Rectal smooth muscle tissue (tissue), 1 donor: Measurements from ENCODE around the gene ATG5.

Experiments used
- H3K27ac ChIP-seq: one replicate; pipeline ENCODE4 v1.7.0; 2013; ENCODE audit warnings: low read depth, low read length, inconsistent platforms
- H3K27me3 ChIP-seq: one replicate; pipeline ENCODE4 v1.7.0; 2013; ENCODE audit warnings: low read length; ENCODE audit not compliant: control insufficient read depth, insufficient read depth
- H3K36me3 ChIP-seq: one replicate; pipeline ENCODE4 v1.7.0; 2013; ENCODE audit warnings: low read length; ENCODE audit not compliant: control insufficient read depth, insufficient read depth
- H3K4me1 ChIP-seq: one replicate; pipeline ENCODE4 v1.7.0; 2013; ENCODE audit warnings: low read length; ENCODE audit not compliant: control insufficient read depth, insufficient read depth
- H3K4me3 ChIP-seq: one replicate; pipeline ENCODE4 v1.7.0; 2013; ENCODE audit warnings: low read length
- H3K9ac ChIP-seq: one replicate; pipeline ENCODE4 v1.7.0; 2013; ENCODE audit warnings: low read length

The ATG5 gene

DNA sequence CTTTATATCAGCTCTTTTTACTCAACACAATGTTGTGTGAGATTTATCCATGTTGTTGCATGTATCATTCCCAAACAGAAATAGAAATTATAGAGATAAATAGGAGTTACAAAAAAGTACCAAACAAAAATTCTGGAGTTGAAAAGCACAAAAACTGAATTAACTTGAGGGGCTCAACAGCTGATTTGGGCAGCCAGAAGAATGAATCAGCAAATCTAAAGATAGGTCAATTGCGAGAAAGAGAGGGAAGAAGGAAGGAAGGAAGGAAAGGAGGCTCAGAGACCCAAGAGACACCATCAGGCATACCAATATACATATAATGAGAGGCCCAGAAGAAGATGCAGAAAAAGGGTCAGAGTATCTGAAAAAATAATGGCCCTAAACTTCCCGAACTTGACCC is 98.9 kb downstream of the ATG5 start:
- no peak overlapping the region for H3K4me3 ChIP-seq
- H3K4me1 ChIP-seq = no peaks in the 10 kb centered on the region
- no peak overlapping the region for H3K27ac ChIP-seq
- no peaks in the 10 kb centered on the region for H3K36me3 ChIP-seq
- no peak overlapping the region for H3K9ac ChIP-seq
- H3K27me3 ChIP-seq = no peaks in the 10 kb centered on the region

DNA sequence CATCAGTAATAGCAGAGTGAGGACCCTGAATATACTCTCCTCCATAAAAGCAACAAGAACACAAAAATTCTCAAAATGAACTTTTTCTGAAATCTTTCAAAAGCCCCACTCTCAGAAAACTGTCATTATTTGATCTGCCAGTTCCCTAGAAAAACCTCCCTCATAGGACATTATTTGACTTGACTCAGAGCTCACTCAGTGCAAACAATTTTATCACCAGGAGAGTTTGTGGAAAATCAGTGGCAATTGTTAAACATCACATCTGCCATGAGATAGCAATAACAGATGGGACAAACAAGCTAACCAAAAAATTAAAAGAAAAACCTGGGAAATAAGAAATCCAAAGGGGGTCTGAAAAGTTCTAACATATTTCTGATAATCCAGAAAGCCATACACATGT is 100.0 kb downstream of the ATG5 start:
- Histone ChIP-seq H3K36me3 (no peaks in the 10 kb centered on the region), H3K9ac (no peak overlapping the region), H3K27me3 (no peaks in the 10 kb centered on the region), H3K27ac (no peak overlapping the region), H3K4me1 (no peaks in the 10 kb centered on the region), H3K4me3 (no peak overlapping the region)

DNA sequence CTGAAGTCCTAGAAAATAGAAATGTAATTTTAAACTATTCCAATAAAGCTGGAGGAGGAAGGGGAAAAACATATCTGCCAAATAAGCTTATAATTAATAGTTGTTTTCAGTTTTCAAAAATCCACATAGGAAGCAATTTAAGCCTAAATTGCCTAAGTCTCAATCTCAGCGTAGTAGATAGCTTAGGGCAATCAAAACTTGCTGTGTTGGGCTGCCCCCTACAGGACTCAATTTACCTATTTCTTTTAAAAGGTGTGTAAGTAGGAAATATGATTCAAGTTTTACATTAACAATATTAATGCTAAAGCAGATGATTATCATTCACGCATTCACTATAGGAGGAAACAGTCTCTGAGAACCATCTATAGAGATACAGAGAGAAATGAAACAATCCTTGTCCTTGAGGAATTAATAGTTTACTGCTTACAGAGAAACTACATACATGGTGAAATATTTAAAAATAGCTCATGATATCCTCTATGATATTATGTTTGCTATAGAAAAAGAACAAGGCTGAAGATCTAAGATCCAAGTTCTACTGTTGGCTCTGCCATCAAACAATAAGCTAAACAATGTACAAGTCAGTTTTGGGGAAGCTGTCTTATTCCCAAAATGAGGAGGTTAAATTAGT is 102.1 kb downstream of the ATG5 start:
- Histone ChIP-seq H3K4me3 (no peak overlapping the region), H3K4me1 (no peaks in the 10 kb centered on the region), H3K27ac (no peak overlapping the region), H3K27me3 (no peaks in the 10 kb centered on the region), H3K9ac (no peak overlapping the region), H3K36me3 (no peaks in the 10 kb centered on the region)

DNA sequence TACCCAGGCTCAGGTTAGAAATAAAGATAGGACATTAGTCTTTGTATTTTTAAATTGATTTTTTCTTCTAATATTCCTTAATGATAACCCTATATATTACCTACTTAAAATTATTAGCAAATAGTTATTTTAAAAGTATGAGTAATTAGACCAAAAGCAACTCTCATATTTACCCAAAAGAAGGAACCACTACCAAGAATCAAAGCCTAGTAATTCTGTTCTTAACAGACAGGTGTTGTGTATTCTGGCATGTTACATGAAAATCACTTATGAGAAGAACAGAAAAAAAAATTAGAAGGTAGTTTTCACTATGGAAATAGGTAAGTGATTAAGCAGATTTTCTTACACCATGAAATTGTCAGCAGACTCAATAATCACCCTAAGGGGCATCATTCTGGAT is 105.1 kb downstream of the ATG5 start:
- Histone ChIP-seq H3K4me3 (no peak overlapping the region), H3K36me3 (no peaks in the 10 kb centered on the region), H3K4me1 (no peaks in the 10 kb centered on the region), H3K9ac (no peak overlapping the region), H3K27ac (no peak overlapping the region), H3K27me3 (no peaks in the 10 kb centered on the region)

DNA sequence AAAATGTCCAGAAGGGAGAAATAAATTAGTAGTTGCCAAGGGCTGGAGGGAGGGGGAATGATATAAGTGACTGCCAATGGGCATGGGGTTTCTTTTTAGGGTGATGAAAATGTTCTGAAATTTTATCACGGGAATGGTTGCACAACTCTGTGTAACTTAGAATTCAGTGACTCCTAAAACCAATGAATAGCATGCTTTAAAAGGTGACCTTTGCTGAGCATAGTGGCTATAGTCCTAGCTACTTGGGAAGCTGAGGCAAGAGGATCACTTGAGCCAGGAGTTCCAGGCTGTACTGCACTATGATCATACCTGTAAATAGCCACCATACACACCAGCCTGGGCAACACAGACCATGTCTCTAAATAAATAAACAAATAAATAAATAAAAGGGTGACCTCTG is 109.0 kb downstream of the ATG5 start:
- Histone ChIP-seq H3K27me3 (no peaks in the 10 kb centered on the region), H3K27ac (no peak overlapping the region), H3K9ac (no peak overlapping the region), H3K36me3 (no peaks in the 10 kb centered on the region), H3K4me1 (no peaks in the 10 kb centered on the region), H3K4me3 (no peak overlapping the region)

DNA sequence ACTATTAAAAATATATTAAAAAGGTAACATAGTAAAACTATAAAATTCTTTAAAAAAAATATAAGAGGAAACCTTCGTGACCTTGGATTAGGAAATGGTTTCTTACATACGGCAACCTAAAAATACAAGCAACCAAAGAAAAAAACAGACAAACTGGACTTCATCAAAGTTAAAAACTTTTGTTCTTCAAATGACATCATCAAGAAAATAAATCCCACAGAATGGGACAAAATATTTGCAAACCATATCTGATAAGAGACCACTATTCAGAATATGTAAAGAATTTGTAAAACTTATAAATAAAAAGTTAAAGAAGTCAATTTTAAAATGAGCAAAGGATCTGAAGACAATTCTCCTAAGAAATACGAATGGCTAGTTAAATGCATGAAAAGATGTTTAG is 110.0 kb downstream of the ATG5 start:
- Histone ChIP-seq H3K36me3 (no peaks in the 10 kb centered on the region), H3K4me3 (no peak overlapping the region), H3K27ac (no peak overlapping the region), H3K4me1 (no peaks in the 10 kb centered on the region), H3K27me3 (no peaks in the 10 kb centered on the region), H3K9ac (no peak overlapping the region)

DNA sequence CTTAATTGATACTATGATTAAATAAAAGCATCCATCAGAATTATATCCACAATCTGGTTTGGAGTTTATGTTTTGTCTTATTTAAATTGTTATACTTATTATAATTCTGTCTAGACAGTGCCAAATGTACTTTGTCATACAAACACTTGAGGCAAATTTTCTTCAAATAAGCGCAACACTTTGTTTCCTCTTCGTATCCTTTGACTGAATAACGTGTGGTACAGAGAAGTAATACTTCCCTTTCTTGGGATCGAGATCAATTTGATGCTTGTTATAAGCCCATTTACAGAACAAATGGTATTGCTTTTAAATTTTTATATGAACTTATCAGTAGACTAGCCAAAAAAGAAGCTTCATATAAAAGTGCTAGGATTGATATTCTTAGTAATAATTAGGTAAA is 111.0 kb downstream of the ATG5 start:
- Histone ChIP-seq H3K27me3 (no peaks in the 10 kb centered on the region), H3K27ac (no peak overlapping the region), H3K4me3 (no peak overlapping the region), H3K4me1 (no peaks in the 10 kb centered on the region), H3K9ac (no peak overlapping the region), H3K36me3 (no peaks in the 10 kb centered on the region)

DNA sequence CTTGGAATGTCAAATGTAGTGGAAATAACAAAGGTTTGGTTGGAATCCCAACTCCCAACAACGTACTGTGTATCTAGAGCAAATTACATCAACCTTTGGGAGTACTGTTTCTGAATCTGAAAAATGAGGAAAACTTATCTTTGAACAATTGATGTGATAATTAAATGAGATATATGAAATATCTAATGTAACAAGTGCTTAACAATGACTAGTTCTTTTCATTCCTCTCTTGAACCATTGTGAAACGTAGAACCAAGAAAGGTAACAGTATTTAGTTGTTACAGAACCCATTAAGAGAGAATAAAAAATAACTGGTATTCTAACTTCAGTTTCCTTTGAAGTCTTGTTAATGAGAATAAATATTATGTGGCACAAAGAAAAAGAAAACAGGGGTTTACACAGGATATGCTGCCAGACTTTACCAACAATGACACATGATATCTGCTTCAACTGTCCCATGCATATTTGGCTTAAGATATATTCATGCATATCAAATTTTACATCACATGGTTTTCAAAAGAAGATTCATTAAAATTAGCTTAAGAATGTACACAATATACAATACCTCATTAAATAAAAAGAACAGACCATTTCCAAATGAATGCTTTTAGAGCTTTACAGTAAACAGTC is 111.8 kb downstream of the ATG5 start:
- Histone ChIP-seq H3K36me3 (no peaks in the 10 kb centered on the region), H3K4me1 (no peaks in the 10 kb centered on the region)

DNA sequence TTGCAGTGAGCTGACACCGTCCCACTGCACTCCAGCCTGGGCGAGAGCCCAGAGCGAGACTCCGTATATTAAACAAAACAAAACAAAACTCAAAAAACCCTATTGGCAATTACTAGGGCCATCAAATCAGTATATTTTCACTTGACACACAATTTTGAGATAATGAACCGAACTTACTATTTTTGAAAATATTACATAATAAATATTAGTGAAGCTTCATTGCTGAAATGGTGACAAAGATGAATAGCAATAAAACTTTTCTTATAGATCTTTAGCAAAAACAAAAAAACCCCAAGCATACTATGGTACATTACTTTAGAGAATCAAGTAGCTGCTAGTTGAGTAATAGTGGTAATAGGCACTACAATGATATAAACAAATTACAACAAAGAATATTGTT is 113.0 kb downstream of the ATG5 start:
- Histone ChIP-seq H3K9ac (no peak overlapping the region), H3K27ac (no peak overlapping the region), H3K4me3 (no peak overlapping the region), H3K36me3 (no peaks in the 10 kb centered on the region), H3K4me1 (no peaks in the 10 kb centered on the region), H3K27me3 (no peaks in the 10 kb centered on the region)

More for the DNA sequence above, 111.8 kb downstream of the ATG5 start:
- no peak overlapping the region for H3K9ac ChIP-seq
- H3K4me3 ChIP-seq = no peak overlapping the region
- H3K27ac ChIP-seq = no peak overlapping the region
- no peaks in the 10 kb centered on the region for H3K27me3 ChIP-seq

DNA sequence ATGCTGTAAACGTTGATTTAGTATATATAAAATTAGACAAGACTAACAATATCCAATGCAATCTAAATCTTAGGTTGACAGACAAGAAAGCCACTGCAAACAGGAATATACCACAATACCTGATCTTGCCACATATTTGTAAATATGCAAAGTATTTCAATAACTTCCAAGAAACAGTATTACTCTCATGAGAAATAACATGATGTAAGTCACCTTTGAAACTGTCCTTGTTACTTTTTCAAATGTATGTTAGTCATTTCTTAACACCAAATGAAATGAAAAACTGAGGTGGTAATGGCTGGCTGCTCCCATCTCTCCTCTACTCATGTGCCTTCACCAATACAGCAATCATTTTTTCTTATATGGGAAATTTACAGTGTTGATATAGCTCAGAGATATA is 118.7 kb downstream of the ATG5 start:
- Histone ChIP-seq H3K27ac (no peak overlapping the region), H3K36me3 (no peaks in the 10 kb centered on the region), H3K9ac (no peak overlapping the region), H3K27me3 (no peaks in the 10 kb centered on the region), H3K4me1 (no peaks in the 10 kb centered on the region), H3K4me3 (no peak overlapping the region)

DNA sequence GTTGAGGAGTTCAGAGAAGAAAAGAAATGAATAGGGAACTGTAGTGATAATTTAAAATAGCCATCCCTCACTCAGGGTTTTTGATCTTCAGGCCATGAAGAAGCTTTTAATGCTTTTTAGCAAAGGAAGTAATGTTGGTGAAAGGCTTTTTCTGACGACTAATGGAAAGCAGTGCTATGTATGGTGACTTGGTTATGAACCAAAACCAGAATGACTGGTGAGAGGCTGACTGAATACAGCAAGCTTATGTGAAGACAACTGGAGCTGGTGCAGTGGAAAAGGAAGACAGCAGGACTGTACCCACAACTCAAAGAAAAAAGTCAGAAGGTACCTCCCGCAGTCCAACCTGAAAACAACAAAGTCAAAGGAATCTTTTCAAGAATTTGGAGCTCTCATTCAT is 120.6 kb downstream of the ATG5 start:
- Histone ChIP-seq H3K4me3 (no peak overlapping the region), H3K36me3 (no peaks in the 10 kb centered on the region), H3K9ac (no peak overlapping the region), H3K27me3 (no peaks in the 10 kb centered on the region), H3K4me1 (no peaks in the 10 kb centered on the region), H3K27ac (no peak overlapping the region)

DNA sequence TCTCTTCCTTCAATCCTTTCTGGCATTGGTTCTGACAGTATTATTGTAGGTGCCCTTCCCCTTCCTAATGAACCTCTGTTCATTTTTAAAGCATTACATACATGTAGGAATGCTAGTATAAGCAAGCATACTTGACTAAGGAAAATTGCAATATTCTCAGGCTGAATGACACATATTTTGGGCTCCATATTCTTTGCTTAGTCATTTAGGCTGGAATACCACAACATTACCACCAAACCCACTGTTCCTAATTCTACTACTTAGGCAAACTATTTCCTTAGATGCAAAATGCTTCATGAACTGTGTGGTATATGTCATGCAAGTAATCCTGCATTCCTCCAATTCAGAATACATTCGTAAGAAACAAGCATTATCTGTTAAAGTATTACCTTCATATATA is 125.6 kb downstream of the ATG5 start:
- Histone ChIP-seq H3K36me3 (no peaks in the 10 kb centered on the region), H3K4me3 (no peak overlapping the region), H3K9ac (no peak overlapping the region), H3K27me3 (no peaks in the 10 kb centered on the region), H3K4me1 (no peaks in the 10 kb centered on the region), H3K27ac (no peak overlapping the region)

DNA sequence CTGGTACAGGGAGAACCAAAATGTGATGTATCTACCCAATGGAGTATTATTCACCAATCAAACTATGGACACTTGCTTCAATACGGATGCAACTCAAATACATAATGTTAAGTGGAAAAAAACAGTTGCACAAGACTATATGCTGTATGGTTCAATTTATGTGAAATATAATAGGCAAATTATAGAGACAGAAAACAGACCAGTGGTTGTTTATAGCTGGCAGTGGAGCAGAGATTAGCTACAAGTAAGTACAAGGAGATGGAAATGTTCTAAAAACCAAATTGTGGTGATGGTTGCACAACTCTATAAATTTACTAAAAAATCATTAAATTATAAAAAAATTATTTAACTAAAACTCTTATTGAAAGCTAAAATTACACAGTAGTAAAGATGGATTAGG is 126.2 kb downstream of the ATG5 start:
- Histone ChIP-seq H3K9ac (no peak overlapping the region), H3K4me3 (no peak overlapping the region), H3K4me1 (no peaks in the 10 kb centered on the region), H3K36me3 (no peaks in the 10 kb centered on the region), H3K27me3 (no peaks in the 10 kb centered on the region), H3K27ac (no peak overlapping the region)
